GM12878 (cell line): Measurements from ENCODE around the gene CFAP74. TPM values are rescaled to one million over a fixed set of nuclear protein-coding genes. Genes with fewer than 3 reads are reported as not detected.

Experiments
- ATAC-seq: fragments of 200-7000 bp; cut with Tn5 transposase; 3 replicates; pipeline ENCODE4 v1.9.1; 2020; ENCODE audit warnings: mild to moderate bottlenecking, moderate library complexity
- BruUV-seq: library from RNA; stranded (reverse); fragments of 400-500 nt; replicated peaks from 2 replicates; lab custom pipeline; 2021; lab: Mats Ljungman, UMichigan
- CTCF ChIA-PET: fragments of 300-600 bp; sonication (Branson Sonifier 250); formaldehyde crosslinking; extraction: SDS; loops from one replicate; lab custom pipeline; 2021; ENCODE audit warnings: inconsistent platforms; lab: Yijun Ruan, JAX
- POLR2A ChIA-PET: fragments of 350-600 bp; formaldehyde crosslinking; extraction: SDS; loops from one replicate; lab custom pipeline; 2021; ENCODE audit warnings: inconsistent platforms; lab: Charles Lee
- RAD21 ChIA-PET: fragments of 300-600 bp; sonication (Branson Sonifier 250); formaldehyde crosslinking; loops from one replicate; lab custom pipeline; 2023; ENCODE audit warnings: antibody characterized with exemption; ENCODE audit not compliant: unreplicated experiment; lab: Charles Lee
- SMC1A ChIA-PET: fragments of 300-600 bp; sonication (Branson Sonifier 250); formaldehyde crosslinking; loops from one replicate; lab custom pipeline; 2023; ENCODE audit not compliant: unreplicated experiment, uncharacterized antibody; lab: Charles Lee
- DNase-seq: peaks from one replicate; pipeline ENCODE4 v3.0.0-alpha.2; 2011; ENCODE audit warnings: low read depth, low spot score
- FAIRE-seq: peaks from 3 replicates; lab custom pipeline; 2011; peaks lifted over from hg19 to GRCh38; lab: Jason Lieb, UNC
- H2AFZ ChIP-seq: 2 replicates; pipeline ENCODE4 v1.6.0; 2011; ENCODE audit warnings: low read depth, low read length, control low read depth; ENCODE audit not compliant: control insufficient read depth
- H3K27ac ChIP-seq: 2 replicates; pipeline ENCODE4 v1.5.1; 2011; ENCODE audit warnings: control low read depth; ENCODE audit not compliant: control insufficient read depth, insufficient read depth
- H3K27me3 ChIP-seq, 2 experiments: replicated peaks in 1 of 2; 2 replicates each; pipeline versions ENCODE4 v1.6.0 to v1.6.1; 2011; ENCODE audit warnings: low read length in 1 of 2; ENCODE audit not compliant: control insufficient read depth in 2 of 2, insufficient read depth in 2 of 2
- H3K36me3 ChIP-seq, 2 experiments: 2 replicates each; pipeline ENCODE4 v1.5.1; 2011; ENCODE audit warnings: low read length in 1 of 2; ENCODE audit not compliant: control insufficient read depth in 2 of 2, insufficient read depth in 2 of 2
- H3K4me1 ChIP-seq: 2 replicates; pipeline ENCODE4 v1.6.1; 2011; ENCODE audit warnings: mild to moderate bottlenecking, low read length, moderate library complexity, mixed read lengths; ENCODE audit not compliant: control insufficient read depth, insufficient read depth
- H3K4me2 ChIP-seq: 2 replicates; pipeline ENCODE4 v1.6.0; 2011; ENCODE audit warnings: control low read depth; ENCODE audit not compliant: control insufficient read depth, insufficient read depth
- H3K4me3 ChIP-seq: fragments of 200-600 bp; sonication (generic); 2 replicates; pipeline ENCODE4 v1.5.1; 2016
- H3K79me2 ChIP-seq: 2 replicates; pipeline ENCODE4 v1.6.0; 2011; ENCODE audit warnings: low read length; ENCODE audit not compliant: control insufficient read depth, insufficient read depth
- H3K9ac ChIP-seq: 2 replicates; pipeline ENCODE4 v1.8.0; 2011; ENCODE audit warnings: low read length, control low read depth, mixed read lengths; ENCODE audit not compliant: control insufficient read depth, insufficient read depth
- H3K9me3 ChIP-seq: replicated peaks from 3 replicates; pipeline ENCODE4 v1.5.1; 2011; ENCODE audit warnings: mild to moderate bottlenecking, low read length; ENCODE audit not compliant: control insufficient read depth, insufficient read depth
- H4K20me1 ChIP-seq: 2 replicates; pipeline ENCODE4 v1.6.0; 2011; ENCODE audit not compliant: control insufficient read depth, insufficient read depth
- EGR1 ChIP-seq, 2 experiments: IDR thresholded peaks; 1 replicate in 1 of 2; 2 replicates in 1 of 2; pipeline ENCODE4 v1.6.1; 2011 to 2012; ENCODE audit warnings: low read depth in 2 of 2, low read length in 2 of 2, borderline replicate concordance in 1 of 2, mild to moderate bottlenecking in 1 of 2, moderate library complexity in 1 of 2
- POLR2A ChIP-seq: IDR thresholded peaks from 2 replicates; pipeline ENCODE4 v1.6.1; 2011; ENCODE audit warnings: low read depth, mild to moderate bottlenecking, low read length
- POLR2AphosphoS5 ChIP-seq: IDR thresholded peaks from 2 replicates; pipeline ENCODE4 v1.6.1; 2011; ENCODE audit warnings: mild to moderate bottlenecking, low read length, inconsistent platforms
- WGBS: methylation state at CpG from one replicate; pipeline ENCODE4 v1.1.6; 2016; ENCODE audit warnings: low lambda C conversion rate; ENCODE audit not compliant: insufficient replicate concordance, insufficient coverage; ENCODE audit errors: missing lambda C conversion rate; 5-methylcytosine and 5-hydroxymethylcytosine counted together
- in situ Hi-C: fragments of 300-500 bp; cut with MboI; formaldehyde crosslinking; loops from 9 replicates; pipeline ENCODE4 v1.14.3; 2018; ENCODE audit warnings: mixed read lengths
- intact Hi-C: fragments of 100-400 bp; cut with micrococcal nuclease; formaldehyde crosslinking; loops from one replicate; pipeline ENCODE4 v1.14.2; 2022; ENCODE audit not compliant: unreplicated experiment
- polyA plus RNA-seq, 11 experiments: library from polyadenylated mRNA; depleted of rRNA in 4 of 11; unstranded in 6 of 11; stranded (reverse) in 5 of 11; fragments of >200 nt; fragmentation: Nextera tagmentation in 4 of 11; fragmentation: Illumina TruSeq in 1 of 11; extraction: Ambion mirVana in 4 of 11; extraction: Trizol in 1 of 11; gene quantifications; 1 replicate in 1 of 11; 2 replicates in 10 of 11; pipeline versions ENCODE4 v1.2.1 to v1.2.3, GENCODE V29; 2011 to 2016; ENCODE audit warnings: inconsistent platforms in 2 of 11, missing spikeins in 2 of 11, low read depth in 1 of 11
- total RNA-seq, 4 experiments: library from RNA; depleted of rRNA in 3 of 4; stranded (reverse); fragments of >200 nt in 3 of 4; fragmentation: Illumina TruSeq in 1 of 4; extraction: Trizol in 1 of 4; gene quantifications; 2 replicates each; pipeline versions ENCODE4 v1.2.1 to v1.2.3, GENCODE V29; 2013 to 2021

CFAP74 gene
- total and polyA plus RNA-seq, 10 of the 15 experiments (the other 5 are each of a cell fraction or from before 2014, with no cell fraction given), result 0.01 TPM; not detected in 9

GRCh38 chr1:1872329-1872994 lies 131.1 kb downstream of the CFAP74 start:
- BruUV-seq, result no TSS peak
- intact Hi-C loops, result no loop called here
- WGBS, result 90% methylated on average over 11 of the region's 11 CpGs
- peaks cover 12% of the 10 kb centered on the region for H3K4me1 ChIP-seq
- no peak overlapping the region for H3K4me2 ChIP-seq
- in situ Hi-C loops, result no loop called here
- ChIA-PET RAD21 (interaction anchor here (0.6 to 1.2 kb wide), 2 partner anchors 10 to 14 kb away, joined by 3 to 4 read pairs; no protein-coding TSS in a partner anchor), POLR2A (interaction anchor here (0.9 to 1.0 kb wide), 3 partner anchors 11 to 29 kb away, joined by 3 to 4 read pairs (median 3); no protein-coding TSS in a partner anchor), CTCF (no interaction called here), SMC1A (no interaction called here)
- FAIRE-seq (no peak), ATAC-seq (no peak), DNase-seq (no peak)
- peaks cover 90% of the 10 kb centered on the region for H3K79me2 ChIP-seq
- H3K27ac ChIP-seq, result no peak overlapping the region
- H3K4me3 ChIP-seq, result no peak overlapping the region
- H3K36me3 ChIP-seq, result peaks cover 28 to 29% of the 10 kb centered on the region in 2 experiments; a peak in 3 of 4 replicates
- H3K27me3 ChIP-seq, result no peaks in the 10 kb centered on the region
- H2AFZ ChIP-seq, result no peak overlapping the region
- H3K9me3 ChIP-seq, result no peaks in the 10 kb centered on the region; the same call in 2 of the 3 replicates
- peak; percentile 49; the same call in 1 of the 2 replicates for TF ChIP-seq POLR2AphosphoS5
- TF ChIP-seq EGR1 (IDR thresholded peaks at IDR 0.05; ENCODE audit: borderline replicate concordance in 1 of 2, low read depth in 2 of 2, low read length in 2 of 2), result no peak
- TF ChIP-seq POLR2A, result peak; percentile 66
- peaks cover 32% of the 10 kb centered on the region for H4K20me1 ChIP-seq
- no peak overlapping the region for H3K9ac ChIP-seq

Other genes with a start within 250 kb of the CFAP74 start
Only the 7 nearest of the 8 such genes appear.
- 64.8 and 68.2 TPM in 2 replicates for gene GNB1, start 112.7 kb downstream of the CFAP74 start, total RNA-seq (2014; rRNA removed)
- 120 and 126 TPM in 2 replicates for gene GNB1, start 112.7 kb downstream of the CFAP74 start, total RNA-seq (2014; rRNA removed; fragmentation: Illumina TruSeq; extraction: Trizol)
- 324 and 335 TPM in 2 replicates for gene GNB1, start 112.7 kb downstream of the CFAP74 start, total RNA-seq (2021)
- 223 and 374 TPM in 2 replicates for gene GNB1, start 112.7 kb downstream of the CFAP74 start, polyA plus RNA-seq (2011; rRNA removed)
- 203 and 392 TPM in 2 replicates for gene GNB1, start 112.7 kb downstream of the CFAP74 start, polyA plus RNA-seq (2014; fragmentation: Illumina TruSeq; extraction: Trizol)
- gene GNB1, start 112.7 kb downstream of the CFAP74 start, polyA plus RNA-seq (2014; fragmentation: Nextera tagmentation; extraction: Ambion mirVana), result 10 to 100 TPM; 41.0 to 53.7 TPM
- gene GNB1, start 112.7 kb downstream of the CFAP74 start, polyA plus RNA-seq (2014; rRNA removed), result 199 and 201 TPM in 2 replicates
- 10 to 100 TPM; 23.0 to 49.1 TPM for gene GNB1, start 112.7 kb downstream of the CFAP74 start, polyA plus RNA-seq (2016; fragmentation: Nextera tagmentation; extraction: Ambion mirVana)
- gene CALML6, start 88.5 kb downstream of the CFAP74 start, total RNA-seq (2014; rRNA removed), result 0.11 and 1.3 TPM in 2 replicates
- 0.31 TPM in 1 of 2 replicates, not detected in the other for gene CALML6, start 88.5 kb downstream of the CFAP74 start, total RNA-seq (2014; rRNA removed; fragmentation: Illumina TruSeq; extraction: Trizol)
- 0.21 TPM in 1 of 2 replicates, not detected in the other for gene CALML6, start 88.5 kb downstream of the CFAP74 start, total RNA-seq (2021)
- 0.07 and 0.29 TPM in 2 replicates for gene CALML6, start 88.5 kb downstream of the CFAP74 start, polyA plus RNA-seq (2011; rRNA removed)
- gene CALML6, start 88.5 kb downstream of the CFAP74 start, polyA plus RNA-seq (2014; fragmentation: Illumina TruSeq; extraction: Trizol), result 0.09 TPM in 1 of 2 replicates, not detected in the other
- gene CALML6, start 88.5 kb downstream of the CFAP74 start, polyA plus RNA-seq (2014; fragmentation: Nextera tagmentation; extraction: Ambion mirVana), result not detected
- 0.42 TPM in 1 of 2 replicates, not detected in the other for gene CALML6, start 88.5 kb downstream of the CFAP74 start, polyA plus RNA-seq (2014; rRNA removed)
- not detected for gene CALML6, start 88.5 kb downstream of the CFAP74 start, polyA plus RNA-seq (2016; fragmentation: Nextera tagmentation; extraction: Ambion mirVana)
- gene TMEM52, start 84.5 kb downstream of the CFAP74 start, total RNA-seq (2014; rRNA removed), result 0.17 TPM in 1 of 2 replicates, not detected in the other
- not detected in 2 replicates for gene TMEM52, start 84.5 kb downstream of the CFAP74 start, total RNA-seq (2014; rRNA removed; fragmentation: Illumina TruSeq; extraction: Trizol)
- not detected in 2 replicates for gene TMEM52, start 84.5 kb downstream of the CFAP74 start, total RNA-seq (2021)
- not detected in 2 replicates for gene TMEM52, start 84.5 kb downstream of the CFAP74 start, polyA plus RNA-seq (2011; rRNA removed)
- not detected in 2 replicates for gene TMEM52, start 84.5 kb downstream of the CFAP74 start, polyA plus RNA-seq (2014; fragmentation: Illumina TruSeq; extraction: Trizol)
- gene TMEM52, start 84.5 kb downstream of the CFAP74 start, polyA plus RNA-seq (2014; fragmentation: Nextera tagmentation; extraction: Ambion mirVana), result not detected
- 0.18 TPM in 1 of 2 replicates, not detected in the other for gene TMEM52, start 84.5 kb downstream of the CFAP74 start, polyA plus RNA-seq (2014; rRNA removed)
- under 1 TPM; 0.24 to 0.33 TPM for gene TMEM52, start 84.5 kb downstream of the CFAP74 start, polyA plus RNA-seq (2016; fragmentation: Nextera tagmentation; extraction: Ambion mirVana)
- not detected in 2 replicates for gene GABRD, start 15.6 kb upstream of the CFAP74 start, total RNA-seq (2014; rRNA removed)
- not detected in 2 replicates for gene GABRD, start 15.6 kb upstream of the CFAP74 start, total RNA-seq (2014; rRNA removed; fragmentation: Illumina TruSeq; extraction: Trizol)
- gene GABRD, start 15.6 kb upstream of the CFAP74 start, total RNA-seq (2021), result not detected in 2 replicates
- gene GABRD, start 15.6 kb upstream of the CFAP74 start, polyA plus RNA-seq (2011; rRNA removed), result not detected in 2 replicates
- gene GABRD, start 15.6 kb upstream of the CFAP74 start, polyA plus RNA-seq (2014; fragmentation: Illumina TruSeq; extraction: Trizol), result not detected in 2 replicates
- gene GABRD, start 15.6 kb upstream of the CFAP74 start, polyA plus RNA-seq (2014; fragmentation: Nextera tagmentation; extraction: Ambion mirVana), result not detected
- not detected in 2 replicates for gene GABRD, start 15.6 kb upstream of the CFAP74 start, polyA plus RNA-seq (2014; rRNA removed)
- not detected for gene GABRD, start 15.6 kb upstream of the CFAP74 start, polyA plus RNA-seq (2016; fragmentation: Nextera tagmentation; extraction: Ambion mirVana)
- gene PRKCZ, start 46.6 kb upstream of the CFAP74 start, total RNA-seq (2014; rRNA removed), result 0.87 and 1.2 TPM in 2 replicates
- gene PRKCZ, start 46.6 kb upstream of the CFAP74 start, total RNA-seq (2014; rRNA removed; fragmentation: Illumina TruSeq; extraction: Trizol), result 0.51 and 0.67 TPM in 2 replicates
- 1.0 and 1.9 TPM in 2 replicates for gene PRKCZ, start 46.6 kb upstream of the CFAP74 start, total RNA-seq (2021)
- 0.05 TPM in 1 of 2 replicates, not detected in the other for gene PRKCZ, start 46.6 kb upstream of the CFAP74 start, polyA plus RNA-seq (2011; rRNA removed)
- 0.48 and 0.49 TPM in 2 replicates for gene PRKCZ, start 46.6 kb upstream of the CFAP74 start, polyA plus RNA-seq (2014; fragmentation: Illumina TruSeq; extraction: Trizol)
- gene PRKCZ, start 46.6 kb upstream of the CFAP74 start, polyA plus RNA-seq (2014; fragmentation: Nextera tagmentation; extraction: Ambion mirVana), result under 1 TPM in 1 of 2 experiments, not detected in 1; 0.05 TPM
- gene PRKCZ, start 46.6 kb upstream of the CFAP74 start, polyA plus RNA-seq (2014; rRNA removed), result 0.41 and 0.71 TPM in 2 replicates
- gene PRKCZ, start 46.6 kb upstream of the CFAP74 start, polyA plus RNA-seq (2016; fragmentation: Nextera tagmentation; extraction: Ambion mirVana), result under 1 TPM; 0.64 to 0.68 TPM
- gene FAAP20, start 191.0 kb upstream of the CFAP74 start, total RNA-seq (2014; rRNA removed), result 32.5 and 34.7 TPM in 2 replicates
- gene FAAP20, start 191.0 kb upstream of the CFAP74 start, total RNA-seq (2014; rRNA removed; fragmentation: Illumina TruSeq; extraction: Trizol), result 3.6 and 4.4 TPM in 2 replicates
- gene FAAP20, start 191.0 kb upstream of the CFAP74 start, total RNA-seq (2021), result 68.5 and 71.2 TPM in 2 replicates
- 2.6 and 7.0 TPM in 2 replicates for gene FAAP20, start 191.0 kb upstream of the CFAP74 start, polyA plus RNA-seq (2011; rRNA removed)
- 0.43 and 2.6 TPM in 2 replicates for gene FAAP20, start 191.0 kb upstream of the CFAP74 start, polyA plus RNA-seq (2014; fragmentation: Illumina TruSeq; extraction: Trizol)
- gene FAAP20, start 191.0 kb upstream of the CFAP74 start, polyA plus RNA-seq (2014; fragmentation: Nextera tagmentation; extraction: Ambion mirVana), result 1 to 10 TPM in 1 of 2 experiments, under 1 TPM in 1; 0.79 to 1.2 TPM
- 89.9 and 91.8 TPM in 2 replicates for gene FAAP20, start 191.0 kb upstream of the CFAP74 start, polyA plus RNA-seq (2014; rRNA removed)
- gene FAAP20, start 191.0 kb upstream of the CFAP74 start, polyA plus RNA-seq (2016; fragmentation: Nextera tagmentation; extraction: Ambion mirVana), result 10 to 100 TPM; 57.2 to 60.2 TPM
- 2.1 and 3.2 TPM in 2 replicates for gene SKI, start 224.5 kb upstream of the CFAP74 start, total RNA-seq (2014; rRNA removed)
- 0.54 and 0.55 TPM in 2 replicates for gene SKI, start 224.5 kb upstream of the CFAP74 start, total RNA-seq (2014; rRNA removed; fragmentation: Illumina TruSeq; extraction: Trizol)
- gene SKI, start 224.5 kb upstream of the CFAP74 start, total RNA-seq (2021), result 11.6 and 14.9 TPM in 2 replicates
- gene SKI, start 224.5 kb upstream of the CFAP74 start, polyA plus RNA-seq (2011; rRNA removed), result 0.99 and 1.4 TPM in 2 replicates
- 2.4 and 3.8 TPM in 2 replicates for gene SKI, start 224.5 kb upstream of the CFAP74 start, polyA plus RNA-seq (2014; fragmentation: Illumina TruSeq; extraction: Trizol)
- gene SKI, start 224.5 kb upstream of the CFAP74 start, polyA plus RNA-seq (2014; fragmentation: Nextera tagmentation; extraction: Ambion mirVana), result under 1 TPM; 0.03 to 0.07 TPM
- gene SKI, start 224.5 kb upstream of the CFAP74 start, polyA plus RNA-seq (2014; rRNA removed), result 4.8 and 5.2 TPM in 2 replicates
- under 1 TPM; 0.18 to 0.54 TPM for gene SKI, start 224.5 kb upstream of the CFAP74 start, polyA plus RNA-seq (2016; fragmentation: Nextera tagmentation; extraction: Ambion mirVana)